ENCODE measurements around the gene ANKRD50.
A peak's percentile ranks its signal among the peaks of the same experiment; 100 is the strongest.

Gene ANKRD50, protein sequence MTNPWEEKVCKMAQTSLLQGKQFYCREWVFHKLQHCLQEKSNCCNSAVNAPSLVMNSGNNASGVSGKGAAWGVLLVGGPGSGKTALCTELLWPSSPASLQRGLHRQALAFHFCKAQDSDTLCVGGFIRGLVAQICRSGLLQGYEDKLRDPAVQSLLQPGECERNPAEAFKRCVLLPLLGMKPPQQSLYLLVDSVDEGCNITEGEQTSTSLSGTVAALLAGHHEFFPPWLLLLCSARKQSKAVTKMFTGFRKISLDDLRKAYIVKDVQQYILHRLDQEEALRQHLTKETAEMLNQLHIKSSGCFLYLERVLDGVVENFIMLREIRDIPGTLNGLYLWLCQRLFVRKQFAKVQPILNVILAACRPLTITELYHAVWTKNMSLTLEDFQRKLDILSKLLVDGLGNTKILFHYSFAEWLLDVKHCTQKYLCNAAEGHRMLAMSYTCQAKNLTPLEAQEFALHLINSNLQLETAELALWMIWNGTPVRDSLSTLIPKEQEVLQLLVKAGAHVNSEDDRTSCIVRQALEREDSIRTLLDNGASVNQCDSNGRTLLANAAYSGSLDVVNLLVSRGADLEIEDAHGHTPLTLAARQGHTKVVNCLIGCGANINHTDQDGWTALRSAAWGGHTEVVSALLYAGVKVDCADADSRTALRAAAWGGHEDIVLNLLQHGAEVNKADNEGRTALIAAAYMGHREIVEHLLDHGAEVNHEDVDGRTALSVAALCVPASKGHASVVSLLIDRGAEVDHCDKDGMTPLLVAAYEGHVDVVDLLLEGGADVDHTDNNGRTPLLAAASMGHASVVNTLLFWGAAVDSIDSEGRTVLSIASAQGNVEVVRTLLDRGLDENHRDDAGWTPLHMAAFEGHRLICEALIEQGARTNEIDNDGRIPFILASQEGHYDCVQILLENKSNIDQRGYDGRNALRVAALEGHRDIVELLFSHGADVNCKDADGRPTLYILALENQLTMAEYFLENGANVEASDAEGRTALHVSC (N-terminal part only)

GRCh38 chr4:124712372-124713184, at the start of gene ANKRD50:
ANKRD50 (minus strand) TSS chr4:124712732; CDS start chr4:124710511, 2,221 bp downstream.
- peak within 1 kb of the TSS; percentile 93 for H3K27ac ChIP-seq (ENCODE audit: low read length)
- H3K36me3 ChIP-seq (ENCODE audit: control insufficient read depth in 2 of 2, insufficient read depth in 2 of 2, low read length in 2 of 2), result no peaks in the 10 kb centered on the region
- no peaks in the 10 kb centered on the region for H3K9me3 ChIP-seq (ENCODE audit: control insufficient read depth in 2 of 2, low read length in 2 of 2)
- H3K27me3 ChIP-seq (ENCODE audit: control insufficient read depth in 1 of 2, insufficient read depth in 2 of 2, low read length in 2 of 2), result no peaks in the 10 kb centered on the region
- H3K9ac ChIP-seq (ENCODE audit: low read length in 2 of 2), result peak within 1 kb of the TSS; percentile 96 to 97
- H3K4me1 ChIP-seq (ENCODE audit: control insufficient read depth, insufficient read depth, low read length), result peaks cover 7% of the 10 kb centered on the region
- peak within 1 kb of the TSS; percentile 87 to 88 for H3K4me3 ChIP-seq (ENCODE audit: low read length in 2 of 2)

DNA sequence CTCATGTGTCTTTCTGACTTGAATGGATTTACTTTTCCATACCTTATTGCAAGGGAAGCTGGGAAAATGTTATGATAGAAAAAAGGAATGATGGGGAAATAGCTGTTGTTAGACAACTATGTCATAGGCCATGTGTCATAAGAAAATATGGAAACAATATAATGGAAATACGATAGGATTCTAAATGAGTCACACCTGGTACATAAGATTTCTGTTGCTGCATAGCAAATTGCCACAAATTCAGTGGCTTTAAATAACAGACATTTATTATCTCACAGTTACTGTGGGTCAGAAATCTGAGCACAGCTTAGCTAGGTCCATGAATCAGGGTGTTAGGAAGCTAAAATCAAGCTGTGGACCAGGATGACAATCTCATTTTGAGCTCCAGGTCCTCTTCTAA, 44.6 kb upstream of the ANKRD50 start:
- Histone ChIP-seq H3K9me3 (ENCODE audit: control insufficient read depth in 2 of 2, low read length in 2 of 2) (no peaks in the 10 kb centered on the region), H3K27ac (ENCODE audit: low read length) (no peak overlapping the region), H3K4me3 (ENCODE audit: low read length in 2 of 2) (no peak overlapping the region), H3K27me3 (ENCODE audit: control insufficient read depth in 1 of 2, insufficient read depth in 2 of 2, low read length in 2 of 2) (no peaks in the 10 kb centered on the region), H3K36me3 (ENCODE audit: control insufficient read depth in 2 of 2, insufficient read depth in 2 of 2, low read length in 2 of 2) (no peaks in the 10 kb centered on the region), H3K9ac (ENCODE audit: low read length in 2 of 2) (no peak overlapping the region), H3K4me1 (ENCODE audit: control insufficient read depth, insufficient read depth, low read length) (no peaks in the 10 kb centered on the region)

- Histone ChIP-seq H3K4me1 (ENCODE audit: control insufficient read depth, insufficient read depth, low read length) (no peaks in the 10 kb centered on the region), H3K9me3 (ENCODE audit: control insufficient read depth in 2 of 2, low read length in 2 of 2) (no peaks in the 10 kb centered on the region), H3K27me3 (ENCODE audit: control insufficient read depth in 1 of 2, insufficient read depth in 2 of 2, low read length in 2 of 2) (no peaks in the 10 kb centered on the region), H3K4me3 (ENCODE audit: low read length in 2 of 2) (no peak overlapping the region), H3K36me3 (ENCODE audit: control insufficient read depth in 2 of 2, insufficient read depth in 2 of 2, low read length in 2 of 2) (no peaks in the 10 kb centered on the region), H3K9ac (ENCODE audit: low read length in 2 of 2) (no peak overlapping the region), H3K27ac (ENCODE audit: low read length) (no peak overlapping the region)
These were observed 42.1 kb upstream of the ANKRD50 start for GRCh38 chr4:124754681-124755080.

GRCh38 chr4:124753941-124754581, 41.5 kb upstream of the ANKRD50 start:
- Histone ChIP-seq H3K4me3 (ENCODE audit: low read length in 2 of 2) (no peak overlapping the region), H3K27ac (ENCODE audit: low read length) (no peak overlapping the region), H3K36me3 (ENCODE audit: control insufficient read depth in 2 of 2, insufficient read depth in 2 of 2, low read length in 2 of 2) (no peaks in the 10 kb centered on the region), H3K9me3 (ENCODE audit: control insufficient read depth in 2 of 2, low read length in 2 of 2) (no peaks in the 10 kb centered on the region), H3K27me3 (ENCODE audit: control insufficient read depth in 1 of 2, insufficient read depth in 2 of 2, low read length in 2 of 2) (no peaks in the 10 kb centered on the region), H3K4me1 (ENCODE audit: control insufficient read depth, insufficient read depth, low read length) (no peaks in the 10 kb centered on the region), H3K9ac (ENCODE audit: low read length in 2 of 2) (no peak overlapping the region)

- no peak overlapping the region for H3K9ac ChIP-seq (ENCODE audit: low read length in 2 of 2)
- H3K27me3 ChIP-seq (ENCODE audit: control insufficient read depth in 1 of 2, insufficient read depth in 2 of 2, low read length in 2 of 2), result no peaks in the 10 kb centered on the region
- no peaks in the 10 kb centered on the region for H3K4me1 ChIP-seq (ENCODE audit: control insufficient read depth, insufficient read depth, low read length)
- H3K9me3 ChIP-seq (ENCODE audit: control insufficient read depth in 2 of 2, low read length in 2 of 2), result no peaks in the 10 kb centered on the region
- no peak overlapping the region for H3K4me3 ChIP-seq (ENCODE audit: low read length in 2 of 2)
- H3K36me3 ChIP-seq (ENCODE audit: control insufficient read depth in 2 of 2, insufficient read depth in 2 of 2, low read length in 2 of 2), result no peaks in the 10 kb centered on the region
- H3K27ac ChIP-seq (ENCODE audit: low read length), result no peak overlapping the region
These were observed 36.9 kb upstream of the ANKRD50 start for GRCh38 chr4:124749421-124749820.

- H3K4me1 ChIP-seq (ENCODE audit: control insufficient read depth, insufficient read depth, low read length), result no peaks in the 10 kb centered on the region
- no peak overlapping the region for H3K9ac ChIP-seq (ENCODE audit: low read length in 2 of 2)
- no peak overlapping the region for H3K27ac ChIP-seq (ENCODE audit: low read length)
- no peaks in the 10 kb centered on the region for H3K9me3 ChIP-seq (ENCODE audit: control insufficient read depth in 2 of 2, low read length in 2 of 2)
- no peaks in the 10 kb centered on the region for H3K27me3 ChIP-seq (ENCODE audit: control insufficient read depth in 1 of 2, insufficient read depth in 2 of 2, low read length in 2 of 2)
- no peak overlapping the region for H3K4me3 ChIP-seq (ENCODE audit: low read length in 2 of 2)
- no peaks in the 10 kb centered on the region for H3K36me3 ChIP-seq (ENCODE audit: control insufficient read depth in 2 of 2, insufficient read depth in 2 of 2, low read length in 2 of 2)
These were observed 36.4 kb upstream of the ANKRD50 start for GRCh38 chr4:124748965-124749364.

- Histone ChIP-seq H3K9me3 (ENCODE audit: control insufficient read depth in 2 of 2, low read length in 2 of 2) (no peaks in the 10 kb centered on the region), H3K27ac (ENCODE audit: low read length) (no peak overlapping the region), H3K27me3 (ENCODE audit: control insufficient read depth in 1 of 2, insufficient read depth in 2 of 2, low read length in 2 of 2) (no peaks in the 10 kb centered on the region), H3K4me3 (ENCODE audit: low read length in 2 of 2) (peak overlapping the region; percentile 2 to 52), H3K9ac (ENCODE audit: low read length in 2 of 2) (no peak overlapping the region), H3K4me1 (ENCODE audit: control insufficient read depth, insufficient read depth, low read length) (no peaks in the 10 kb centered on the region), H3K36me3 (ENCODE audit: control insufficient read depth in 2 of 2, insufficient read depth in 2 of 2, low read length in 2 of 2) (no peaks in the 10 kb centered on the region)
These were observed 33.7 kb upstream of the ANKRD50 start for GRCh38 chr4:124745985-124746801.

GRCh38 chr4:124743711-124744110, 31.2 kb upstream of the ANKRD50 start:
- Histone ChIP-seq H3K27ac (ENCODE audit: low read length) (no peak overlapping the region), H3K9me3 (ENCODE audit: control insufficient read depth in 2 of 2, low read length in 2 of 2) (no peaks in the 10 kb centered on the region), H3K36me3 (ENCODE audit: control insufficient read depth in 2 of 2, insufficient read depth in 2 of 2, low read length in 2 of 2) (no peaks in the 10 kb centered on the region), H3K9ac (ENCODE audit: low read length in 2 of 2) (no peak overlapping the region), H3K27me3 (ENCODE audit: control insufficient read depth in 1 of 2, insufficient read depth in 2 of 2, low read length in 2 of 2) (no peaks in the 10 kb centered on the region), H3K4me3 (ENCODE audit: low read length in 2 of 2) (no peak overlapping the region), H3K4me1 (ENCODE audit: control insufficient read depth, insufficient read depth, low read length) (no peaks in the 10 kb centered on the region)

GRCh38 chr4:124740501-124740900, 28.0 kb upstream of the ANKRD50 start:
- no peak overlapping the region for H3K27ac ChIP-seq (ENCODE audit: low read length)
- H3K36me3 ChIP-seq (ENCODE audit: control insufficient read depth in 2 of 2, insufficient read depth in 2 of 2, low read length in 2 of 2), result no peaks in the 10 kb centered on the region
- H3K27me3 ChIP-seq (ENCODE audit: control insufficient read depth in 1 of 2, insufficient read depth in 2 of 2, low read length in 2 of 2), result no peaks in the 10 kb centered on the region
- H3K4me1 ChIP-seq (ENCODE audit: control insufficient read depth, insufficient read depth, low read length), result no peaks in the 10 kb centered on the region
- no peak overlapping the region for H3K4me3 ChIP-seq (ENCODE audit: low read length in 2 of 2)
- H3K9me3 ChIP-seq (ENCODE audit: control insufficient read depth in 2 of 2, low read length in 2 of 2), result no peaks in the 10 kb centered on the region
- H3K9ac ChIP-seq (ENCODE audit: low read length in 2 of 2), result no peak overlapping the region

Measured in stomach smooth muscle (tissue), 2 donors.